Lung microvascular endothelial cell (primary cell): Measurements from ENCODE around the gene CETN1. TPM values are rescaled to one million over a fixed set of nuclear protein-coding genes. Genes with fewer than 3 reads are reported as not detected.

Experiments used
- DNase-seq, 2 donors: peaks; one replicate each; pipeline versions ENCODE4 v3.0.0 to v3.0.0-alpha.2; 2010; ENCODE audit warnings: low read depth in 2 of 2
- total RNA-seq: library from RNA; depleted of rRNA; stranded (reverse); fragments of >200 nt; gene quantifications from 2 replicates; pipeline ENCODE4 v1.2.1, GENCODE V29; 2014

CETN1 gene
- not detected in 2 replicates for total RNA-seq

DNA sequence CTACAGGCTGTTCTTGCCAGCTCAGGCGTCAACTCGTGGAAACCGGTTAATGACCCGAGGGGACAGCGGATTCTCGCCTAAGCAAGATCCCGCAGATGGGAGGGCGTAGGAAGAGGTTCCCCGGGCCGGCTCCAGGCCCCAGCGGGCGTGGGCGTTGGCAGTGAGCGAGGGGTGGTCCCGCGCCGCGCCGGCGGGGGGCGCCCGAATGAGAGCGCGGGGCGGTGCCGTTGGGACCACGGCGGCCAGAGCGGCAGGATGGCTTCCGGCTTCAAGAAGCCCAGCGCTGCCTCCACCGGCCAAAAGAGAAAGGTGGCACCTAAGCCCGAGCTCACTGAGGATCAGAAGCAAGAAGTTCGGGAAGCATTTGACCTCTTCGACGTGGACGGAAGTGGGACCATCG, at the start of gene CETN1:
CETN1 (plus strand) TSS at position 227 of the 400 bp plus-strand sequence; CDS start at position 256, 29 bp downstream.
- no peak for DNase-seq

DNA sequence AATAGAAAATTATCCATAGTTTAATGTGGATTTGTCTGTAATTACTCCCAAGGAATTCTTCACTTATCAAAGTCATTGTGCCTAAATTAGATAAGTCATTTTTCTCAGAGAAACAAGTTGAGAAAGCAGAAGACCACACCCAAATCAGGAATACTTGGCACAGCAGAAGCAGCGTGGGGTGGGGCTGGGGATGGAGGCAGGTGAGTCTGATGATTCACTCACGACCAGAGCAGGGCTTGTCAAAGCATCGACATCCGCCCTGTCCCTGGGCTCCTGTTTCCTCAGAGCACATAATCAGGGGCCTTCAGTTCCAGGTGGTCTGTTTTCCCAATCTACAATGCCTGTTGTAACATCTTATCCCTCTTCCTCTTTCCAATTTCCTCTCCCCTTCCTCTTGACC, 48.2 kb upstream of the CETN1 start:
- no peak for DNase-seq

DNA sequence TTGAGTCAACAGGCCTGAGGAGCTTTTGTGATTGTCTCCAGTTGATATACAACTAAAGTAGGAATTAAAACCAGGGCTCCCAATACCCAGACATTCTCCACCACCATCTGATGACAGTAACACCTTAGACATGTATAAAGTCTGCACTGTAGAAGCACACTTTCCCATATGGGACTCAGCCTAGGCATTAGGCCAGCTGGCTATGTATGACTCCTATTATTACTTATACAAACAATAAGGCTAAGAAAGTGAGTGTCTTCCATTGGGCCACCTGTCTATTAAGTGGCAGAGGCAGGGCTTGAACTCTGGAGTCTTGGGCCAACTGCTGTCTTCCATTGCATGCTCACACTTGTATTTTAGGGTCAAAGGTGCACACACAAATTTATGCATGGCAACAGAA, 47.5 kb upstream of the CETN1 start:
- no peak for DNase-seq

DNA sequence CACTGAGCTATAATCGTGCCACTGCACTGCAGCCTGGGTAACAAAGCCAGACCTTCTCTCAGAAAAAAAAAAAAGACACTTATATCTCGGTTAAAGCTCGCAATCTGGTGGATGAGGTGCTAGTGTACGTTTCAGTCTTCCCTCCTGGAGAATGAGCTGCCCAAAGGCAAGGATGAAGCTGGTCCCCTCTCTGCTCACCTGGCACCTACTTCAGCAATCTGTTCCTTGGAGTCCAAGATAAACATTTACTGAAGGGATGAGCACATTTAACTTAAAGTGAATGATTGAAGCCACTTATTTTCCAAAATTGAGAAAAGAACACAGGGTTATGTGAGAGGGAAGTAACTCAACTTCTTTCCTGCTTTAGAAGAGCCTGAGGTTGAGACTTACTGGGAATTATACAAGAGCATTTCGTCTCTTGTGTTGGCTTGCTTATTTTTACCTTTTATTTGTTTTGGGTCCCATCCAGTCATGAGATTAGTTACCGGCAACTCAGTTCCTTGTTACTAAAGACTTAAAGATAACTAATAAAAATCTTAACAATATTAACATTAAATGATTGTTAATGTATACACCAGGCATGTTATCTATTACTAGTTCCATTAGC, 46.1 kb upstream of the CETN1 start:
- DNase-seq, result no peak

DNA sequence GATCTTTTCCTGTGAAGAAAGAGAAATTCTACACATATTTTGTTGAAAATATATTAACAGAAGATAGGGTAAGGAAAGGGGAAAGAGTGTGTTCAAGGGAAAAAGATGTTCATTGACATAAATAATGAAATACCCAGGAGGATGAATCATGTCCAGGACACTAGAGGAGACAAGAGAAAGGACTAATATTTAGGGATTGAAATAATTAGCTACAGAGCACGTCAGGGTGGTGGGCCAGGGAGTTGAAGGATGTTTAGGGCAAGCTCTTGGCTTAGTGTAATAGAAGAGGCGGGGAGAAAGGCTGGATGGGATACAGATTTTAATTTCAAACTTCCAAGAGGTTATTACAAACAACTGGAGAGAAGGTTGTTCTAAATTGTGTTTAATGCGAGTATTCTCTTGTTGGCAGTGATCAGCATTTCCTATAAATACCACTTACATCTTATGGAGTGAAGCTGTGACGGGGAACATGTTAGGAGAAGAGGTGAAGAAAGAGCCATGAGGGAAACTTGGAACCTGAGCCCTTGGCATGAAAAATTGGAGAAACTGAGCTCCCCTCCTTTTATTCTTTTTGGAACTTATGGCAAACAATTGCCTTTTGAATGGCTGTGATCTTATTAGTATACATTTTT, 36.6 kb upstream of the CETN1 start:
- DNase-seq, result no peak

DNA sequence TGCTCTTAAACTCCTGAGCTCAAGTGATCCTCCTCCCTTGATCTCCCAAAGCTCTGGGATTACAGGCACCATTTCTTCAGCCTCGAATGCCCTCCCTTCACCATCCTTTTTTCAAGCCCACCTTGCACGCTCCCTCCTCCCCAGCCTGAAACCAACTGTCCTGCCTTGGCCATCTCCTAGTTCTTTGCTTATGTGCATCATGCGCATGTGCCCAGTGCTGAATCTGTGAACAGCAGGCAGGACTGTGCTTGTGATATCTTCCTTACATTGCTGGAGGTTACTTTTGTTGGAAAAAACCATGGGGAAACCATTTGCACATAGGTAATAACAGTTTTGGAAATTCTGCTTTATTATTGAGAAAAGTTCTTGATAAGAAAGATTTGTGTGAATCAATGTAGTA, 30.2 kb upstream of the CETN1 start:
- DNase-seq, result no peak

DNA sequence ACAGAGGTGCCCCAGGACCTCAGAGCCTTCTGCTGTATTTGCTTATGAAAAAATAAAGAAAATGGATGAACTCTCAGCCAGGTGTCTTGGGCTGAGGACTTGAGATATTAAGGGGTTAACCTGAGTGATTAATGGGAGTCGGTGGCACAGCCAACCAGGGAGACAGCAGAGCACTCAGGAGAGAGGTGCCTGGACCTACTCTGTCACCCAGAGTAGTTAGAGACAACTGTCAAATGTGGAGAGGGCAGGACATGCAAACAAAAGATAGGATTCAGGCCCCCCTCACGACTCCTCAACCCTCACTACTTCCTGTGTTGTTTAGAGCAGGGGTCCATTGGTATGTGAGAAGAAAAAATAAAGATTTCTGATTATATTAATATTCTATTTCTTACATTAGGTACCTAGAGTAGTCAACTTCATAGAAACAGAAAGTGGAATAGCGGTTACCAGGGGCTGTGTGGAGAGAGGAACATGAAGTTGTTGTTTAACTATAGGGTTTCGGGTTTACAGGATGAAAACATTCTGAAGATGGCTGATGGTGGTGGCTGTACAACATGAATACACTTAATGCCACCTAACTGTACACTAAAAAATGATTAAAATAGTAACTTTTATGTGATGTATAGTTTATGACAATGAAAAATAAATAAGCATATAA, 28.6 kb upstream of the CETN1 start:
- DNase-seq, result no peak

DNA sequence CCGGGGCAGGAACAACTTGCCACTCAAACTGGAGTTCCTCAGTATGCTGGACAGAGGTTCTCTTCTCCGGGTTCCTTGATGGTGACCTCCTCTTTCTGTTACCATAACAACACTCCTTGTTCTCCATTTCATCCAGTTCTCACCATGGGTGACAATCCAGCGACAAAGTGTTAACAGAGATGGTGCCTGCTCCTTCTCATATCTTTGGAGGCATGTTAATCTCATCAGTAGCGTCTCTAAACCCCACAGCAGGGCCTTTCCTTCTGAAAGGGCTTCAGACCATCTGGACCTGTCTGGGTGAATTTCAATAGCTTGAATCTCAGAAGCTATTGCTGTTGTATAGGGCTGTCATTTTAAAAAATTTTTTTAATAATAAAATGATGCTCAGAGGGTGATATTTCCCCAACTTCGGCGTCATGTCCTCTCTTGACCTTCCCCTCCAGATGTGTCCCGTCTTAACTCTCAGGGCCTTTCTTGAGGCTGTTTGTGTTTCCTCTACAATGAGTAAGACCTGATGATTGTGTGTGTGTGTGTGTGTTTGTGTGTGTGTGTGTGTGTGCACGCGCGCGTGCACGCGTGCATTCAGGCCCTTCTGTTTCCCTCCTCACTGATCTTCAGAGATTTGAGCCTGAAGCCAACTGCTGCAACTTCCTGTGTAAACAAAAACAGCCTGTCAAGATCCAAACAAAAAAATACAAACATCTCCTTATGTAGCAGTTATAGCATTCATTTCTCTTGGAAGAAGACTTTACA, 24.3 kb upstream of the CETN1 start:
- DNase-seq, result no peak

DNA sequence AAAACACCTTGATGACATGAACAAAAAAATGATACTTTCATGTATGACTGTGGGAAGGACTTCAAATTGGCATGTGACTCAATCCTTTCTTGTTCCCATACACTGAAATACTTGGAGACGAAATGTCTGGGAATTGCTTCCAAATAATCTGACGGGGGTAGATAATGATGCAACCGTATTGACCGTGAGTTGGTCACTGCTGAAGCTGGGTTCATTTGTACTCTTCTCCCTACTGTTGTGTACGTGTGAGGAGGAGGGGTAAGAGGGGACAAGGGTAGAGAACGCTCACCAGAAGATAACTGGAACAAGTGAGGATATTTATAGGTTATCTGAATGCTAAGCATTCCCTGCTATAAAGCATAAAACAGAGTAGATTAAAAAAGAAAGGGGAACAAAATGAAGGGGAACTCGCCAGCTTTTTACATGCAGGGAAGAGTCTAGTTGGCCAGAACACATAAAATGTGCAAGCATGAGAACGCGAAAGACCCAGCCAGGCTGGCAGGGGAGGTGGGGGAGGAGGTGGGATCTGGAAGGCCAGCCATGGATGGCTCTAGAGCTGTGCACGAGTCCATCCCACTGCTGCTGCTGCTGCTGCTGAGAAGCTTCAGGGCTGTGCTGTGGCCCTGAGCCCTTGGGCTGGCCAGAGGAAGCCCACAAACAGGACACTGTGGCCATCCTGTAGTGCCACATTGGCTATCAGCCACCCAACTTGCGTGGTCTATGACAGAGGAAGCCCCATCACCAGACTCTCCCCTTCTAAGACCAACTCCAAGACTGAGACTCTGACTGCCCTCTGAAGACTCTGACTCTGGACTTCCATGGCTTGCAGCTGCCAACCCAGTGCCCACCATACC, 15.2 kb upstream of the CETN1 start:
- no peak for DNase-seq

DNA sequence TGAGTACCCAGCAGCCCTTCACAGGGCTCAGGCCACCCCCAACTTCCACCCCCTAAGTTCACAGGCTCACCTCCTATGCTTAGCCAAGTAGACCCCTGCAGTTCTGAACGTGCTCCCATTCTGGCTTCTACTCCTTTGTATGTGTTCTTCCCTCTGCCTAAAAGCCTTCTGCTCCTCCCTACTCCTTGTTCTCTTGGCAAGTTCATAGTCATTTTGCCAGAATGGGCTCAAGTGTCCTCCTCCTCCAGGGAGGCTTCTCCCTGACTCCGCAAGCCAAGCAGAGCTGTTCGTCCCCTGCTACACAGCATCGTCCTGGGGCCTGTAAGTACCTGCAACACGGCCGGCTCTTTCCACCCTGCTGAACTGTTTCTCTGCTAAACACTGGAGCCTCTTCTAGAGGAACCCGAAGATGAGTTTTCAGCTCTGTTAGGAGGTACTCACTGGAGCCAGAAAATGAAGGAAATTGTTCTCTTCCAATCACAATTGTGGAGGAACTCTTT, 14.6 kb upstream of the CETN1 start:
- DNase-seq, result no peak

DNA sequence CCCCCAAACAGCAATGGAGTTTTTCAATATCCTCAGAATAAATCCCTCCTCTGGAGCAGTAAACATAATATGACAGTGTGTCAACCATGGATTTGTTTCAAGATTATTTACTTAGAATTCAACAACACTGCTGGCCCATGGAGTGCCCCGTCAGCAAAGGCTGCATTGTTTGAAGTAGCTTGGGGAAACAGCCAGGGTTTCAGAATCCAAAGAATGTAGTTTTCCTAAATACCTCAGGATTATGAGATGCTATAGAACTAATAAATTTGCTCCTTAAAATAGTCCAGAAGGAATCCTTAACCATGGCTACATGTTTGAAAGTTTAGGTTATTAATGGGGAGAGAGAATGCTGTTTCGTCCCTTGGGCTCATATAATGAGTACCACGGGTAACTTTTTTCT, 13.1 kb upstream of the CETN1 start:
- no peak for DNase-seq

DNA sequence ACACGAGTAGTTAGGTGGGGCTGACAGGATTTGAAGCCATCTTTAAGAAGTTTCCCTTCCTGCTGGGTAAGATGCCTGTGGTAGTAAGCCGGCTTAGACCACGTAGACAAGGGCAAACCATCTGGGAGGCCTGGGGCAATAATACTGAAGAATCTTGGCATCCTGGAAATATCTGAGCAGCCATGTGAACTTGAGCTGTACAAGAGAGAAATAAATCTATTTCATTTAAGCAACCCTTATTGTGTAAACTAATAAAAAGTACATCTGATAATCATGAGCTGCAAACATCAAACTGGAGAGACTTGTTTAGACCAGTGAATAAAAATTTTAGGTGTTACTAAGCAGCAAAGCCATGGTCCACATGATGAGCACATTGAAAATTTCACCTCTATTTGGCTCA, 11.4 kb upstream of the CETN1 start:
- no peak for DNase-seq

DNA sequence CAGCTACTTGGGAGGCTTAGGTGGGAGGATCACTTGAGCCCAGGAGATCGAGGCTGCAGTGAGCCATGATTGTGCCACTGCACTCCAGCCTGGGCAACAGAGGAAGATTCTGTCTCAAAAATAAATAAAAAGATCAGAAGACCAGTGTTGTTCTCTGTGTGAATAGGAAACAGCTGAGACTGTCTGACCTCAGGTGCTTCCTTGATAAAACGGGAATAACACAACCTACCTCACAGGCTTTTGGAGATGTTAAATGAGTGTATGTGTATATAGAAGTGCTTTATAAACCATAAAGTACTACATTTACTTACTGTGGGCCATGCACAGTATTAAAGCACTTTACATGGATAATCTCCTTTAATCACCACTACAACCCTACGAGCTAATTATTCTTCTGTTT, 9.9 kb upstream of the CETN1 start:
- peak; percentile 33 to 78 for DNase-seq

DNA sequence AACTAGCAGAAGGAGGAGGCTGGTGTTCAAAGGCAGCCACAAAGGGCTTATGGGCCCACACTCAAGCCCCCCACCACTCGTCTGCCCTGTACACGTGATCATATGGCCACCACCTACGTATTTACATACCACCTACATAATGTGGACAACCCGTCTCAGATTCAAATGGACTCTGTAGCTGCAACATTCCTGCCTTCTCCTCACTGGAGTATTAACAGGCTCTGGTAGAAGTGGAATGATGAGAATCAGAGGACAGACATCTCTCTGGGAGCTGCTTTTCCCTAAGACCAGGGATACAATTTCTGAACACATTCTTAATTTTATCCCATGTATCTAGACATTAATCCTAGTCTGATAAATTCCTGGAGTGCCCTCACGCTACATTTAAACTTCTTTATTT, 9.5 kb upstream of the CETN1 start:
- no peak for DNase-seq

DNA sequence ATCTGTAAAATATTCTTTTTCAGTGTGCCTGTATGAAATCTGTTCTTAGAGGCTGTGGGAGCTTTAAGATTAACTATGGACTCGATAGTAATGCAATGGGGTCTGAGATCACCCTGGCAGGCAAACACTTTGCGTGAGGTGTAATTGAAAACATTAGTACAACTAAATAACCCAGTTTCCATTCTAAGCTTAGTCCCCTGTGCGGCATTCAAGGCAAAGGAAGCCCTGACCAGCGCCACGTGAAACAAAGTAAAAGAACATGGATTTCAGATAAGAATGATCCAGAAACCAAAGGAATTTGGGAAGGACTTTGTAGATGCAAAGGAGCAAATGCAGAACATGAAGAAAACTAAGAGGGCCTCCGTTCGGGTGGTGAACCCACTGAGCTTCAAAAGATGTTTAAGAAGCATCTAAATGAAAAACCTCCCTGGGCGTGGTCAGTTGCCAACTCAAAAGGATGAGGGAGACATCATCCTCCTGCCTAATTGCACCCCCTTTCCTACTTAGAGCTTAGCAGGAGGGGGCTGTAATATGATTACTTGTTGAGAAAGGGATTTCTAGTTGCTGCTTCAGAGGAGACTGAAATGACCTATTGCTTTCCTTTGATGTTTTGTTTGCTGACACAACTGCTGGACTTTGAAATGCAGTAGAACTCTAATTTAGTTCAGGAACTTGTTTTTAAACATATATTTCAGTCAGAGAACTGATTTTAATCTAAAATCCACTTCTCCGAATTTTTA, 7.9 kb upstream of the CETN1 start:
- no peak for DNase-seq

DNA sequence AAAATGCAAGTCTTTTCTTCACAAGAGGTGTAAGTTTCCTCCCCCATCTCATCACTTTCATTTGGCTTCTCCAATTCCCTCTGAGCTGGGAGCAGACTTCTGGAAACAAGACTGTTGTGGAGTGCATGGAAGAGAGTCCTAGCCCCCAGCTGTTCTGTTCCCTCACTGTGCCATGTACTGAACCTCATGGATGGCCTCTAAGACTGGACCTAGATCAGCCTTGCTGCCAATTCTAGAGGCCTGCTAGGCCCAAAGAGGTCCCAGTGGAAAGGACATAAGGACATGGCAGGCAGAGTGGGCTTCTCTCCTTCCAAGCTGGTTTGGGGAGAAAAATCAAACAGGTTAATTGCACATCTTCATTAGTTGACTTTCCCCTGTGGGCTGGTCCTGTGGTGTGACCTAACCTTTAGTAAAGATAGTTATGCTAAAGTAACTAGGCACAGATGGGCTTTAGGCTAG, 7.3 kb upstream of the CETN1 start:
- no peak for DNase-seq

DNA sequence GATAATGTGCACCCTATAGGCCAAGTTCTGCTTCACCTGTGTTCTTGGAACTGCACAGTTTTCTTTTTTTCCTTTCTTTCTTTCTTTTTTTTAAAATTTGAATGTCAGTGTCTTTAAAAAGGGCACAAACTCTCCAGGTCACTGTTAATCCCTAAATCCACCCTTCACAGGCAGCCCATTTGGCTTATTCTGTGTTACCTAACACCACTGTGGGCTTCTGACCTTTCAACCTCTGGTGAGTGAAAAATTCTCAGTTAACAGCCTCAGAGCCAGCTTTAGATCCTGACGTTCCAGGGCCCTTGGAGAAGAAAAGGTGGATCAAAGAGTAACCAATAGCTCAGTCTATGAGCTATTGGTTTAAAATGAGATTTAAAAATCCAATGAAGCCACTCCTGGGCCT, 6.8 kb upstream of the CETN1 start:
- no peak for DNase-seq

DNA sequence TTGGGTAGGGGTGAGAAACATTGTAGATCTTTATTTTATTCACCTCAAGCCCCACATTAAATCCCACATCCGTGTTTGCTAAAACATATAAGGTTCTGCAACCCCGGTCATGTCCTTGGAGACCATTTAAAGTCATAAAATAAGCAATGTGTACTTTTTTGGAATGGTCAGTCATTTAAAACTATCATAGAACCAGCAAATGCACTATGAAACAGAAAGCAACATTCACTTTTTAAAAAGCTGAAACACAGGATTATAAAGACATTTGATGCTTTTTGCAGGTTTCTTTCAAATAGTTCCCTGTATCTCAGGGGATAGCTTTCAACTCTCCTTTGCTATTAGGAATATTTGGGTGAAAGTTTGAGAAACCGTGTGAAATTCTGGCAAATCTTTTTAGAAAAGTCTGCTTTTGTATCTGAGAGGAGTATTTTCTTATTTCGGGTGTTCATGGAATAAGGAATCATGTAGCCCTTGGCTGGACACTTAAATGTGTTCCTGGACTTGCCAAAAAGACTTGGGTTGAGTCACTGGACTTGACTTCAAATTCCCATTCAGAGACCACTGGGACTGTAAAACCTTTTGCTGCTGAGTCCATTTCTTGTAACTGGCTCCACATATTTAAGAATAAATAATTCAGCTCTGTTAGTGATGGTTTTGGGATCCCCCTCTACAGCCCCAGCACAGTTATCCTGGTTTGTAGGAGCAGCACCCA, 5.9 kb upstream of the CETN1 start:
- DNase-seq, result no peak

DNA sequence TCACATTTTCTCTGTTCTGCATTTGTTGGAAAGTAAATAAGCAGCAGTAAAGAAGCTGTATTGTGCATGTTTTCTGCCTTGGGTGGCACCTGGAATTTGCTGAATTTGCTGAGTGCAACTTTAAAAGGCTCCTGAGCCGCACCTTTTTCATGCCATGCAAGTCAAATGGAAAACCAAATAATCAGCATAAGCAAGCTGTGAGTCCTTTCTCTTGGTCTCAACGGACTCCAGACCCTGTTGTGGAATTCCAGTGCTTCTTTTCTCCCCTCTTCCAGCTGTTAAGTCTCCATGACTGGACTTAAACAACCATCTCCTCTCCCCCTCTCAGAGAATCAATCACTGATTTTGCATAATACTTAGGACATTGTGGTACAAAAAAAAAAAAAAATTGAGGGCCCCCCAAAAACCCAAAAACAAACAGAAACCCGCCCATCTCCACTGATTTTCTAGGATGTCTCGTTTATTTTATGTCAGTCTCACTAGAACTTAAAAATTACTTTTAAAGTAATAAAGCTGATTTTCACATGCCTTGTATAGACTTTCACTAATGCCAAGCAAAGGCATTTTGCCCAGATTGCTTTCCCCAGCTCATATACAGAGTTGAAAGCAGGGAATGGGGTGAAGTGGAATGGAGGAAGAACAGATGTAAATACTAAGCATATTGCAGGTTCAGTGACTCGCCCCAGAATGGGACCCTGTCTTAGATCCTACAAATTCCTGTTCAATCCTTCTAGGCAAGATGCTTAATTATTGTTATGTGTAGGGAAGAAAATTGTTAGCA, 5.1 kb upstream of the CETN1 start:
- no peak for DNase-seq
